Measurements from ENCODE around the gene FNDC7.
"Not testable (repeated sequence)": the region's sequence is repeated elsewhere in the genome, so short reads cannot be mapped to it uniquely, and the experiment has no call there.

FNDC7 gene

DNA sequence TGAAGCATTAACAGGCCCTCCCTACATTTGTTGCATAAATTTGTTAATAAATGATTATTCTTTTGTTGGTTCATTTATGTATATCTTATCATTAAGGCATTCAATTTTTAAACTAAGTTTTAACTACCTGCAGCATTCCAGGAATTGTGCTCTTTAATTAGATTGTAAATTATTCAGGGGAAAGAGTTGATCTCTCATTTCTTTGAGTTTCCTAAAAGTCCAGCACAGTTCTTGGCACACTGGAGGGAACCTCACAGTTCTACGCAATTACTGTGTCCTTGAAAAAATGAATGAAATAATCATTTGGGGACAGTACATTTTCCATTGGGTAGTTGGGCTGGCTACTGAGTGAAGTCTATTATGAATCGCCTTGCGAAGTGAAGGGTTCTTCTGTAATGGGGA lies 33.3 kb downstream of the FNDC7 start:
- no peak for DNase-seq

DNA sequence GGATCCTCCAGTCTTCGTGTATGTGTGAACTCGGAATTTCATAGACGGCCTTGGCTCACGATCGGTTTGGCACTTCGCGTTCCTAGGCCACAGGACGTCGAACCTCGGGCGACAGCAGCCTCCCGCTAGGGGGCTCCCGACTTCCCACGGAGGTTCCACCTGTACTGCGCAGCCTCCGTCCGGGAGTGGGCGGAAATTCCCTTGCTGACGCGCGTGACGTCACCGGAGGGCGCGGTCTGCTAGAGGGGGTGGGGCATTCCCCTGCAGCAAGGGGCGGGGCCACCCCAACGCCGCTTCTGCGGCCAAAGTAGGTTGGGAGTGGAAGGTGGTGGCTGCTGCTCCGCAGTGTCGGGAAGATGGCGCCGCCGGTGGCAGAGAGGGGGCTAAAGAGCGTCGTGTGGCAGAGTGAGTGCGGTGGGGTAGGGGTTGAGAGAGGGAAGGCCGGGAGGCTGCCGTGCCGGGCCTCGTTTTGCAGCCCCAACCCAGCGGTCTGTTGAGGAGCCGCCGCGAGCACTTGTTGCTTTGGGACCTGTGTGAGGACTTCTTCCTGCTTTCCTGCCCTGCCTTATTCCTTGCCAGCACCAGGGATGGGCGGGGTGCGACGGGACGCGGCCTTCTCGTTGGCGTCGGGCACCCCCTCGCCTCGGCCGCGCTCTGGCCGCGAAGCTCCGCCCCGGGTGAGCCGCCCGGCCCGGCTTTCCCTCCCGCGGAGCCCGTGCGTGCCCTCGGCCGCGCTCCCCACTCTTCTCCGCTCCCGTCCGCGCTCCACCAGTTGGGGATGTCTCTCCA lies 33.9 kb downstream of the FNDC7 start, which contains the start of gene STXBP3:
TSS of gene STXBP3 (plus strand) at position 293 of the 789 bp plus-strand sequence. CDS start at position 357, 64 bp downstream.
- DNase-seq: peak; percentile 98

DNA sequence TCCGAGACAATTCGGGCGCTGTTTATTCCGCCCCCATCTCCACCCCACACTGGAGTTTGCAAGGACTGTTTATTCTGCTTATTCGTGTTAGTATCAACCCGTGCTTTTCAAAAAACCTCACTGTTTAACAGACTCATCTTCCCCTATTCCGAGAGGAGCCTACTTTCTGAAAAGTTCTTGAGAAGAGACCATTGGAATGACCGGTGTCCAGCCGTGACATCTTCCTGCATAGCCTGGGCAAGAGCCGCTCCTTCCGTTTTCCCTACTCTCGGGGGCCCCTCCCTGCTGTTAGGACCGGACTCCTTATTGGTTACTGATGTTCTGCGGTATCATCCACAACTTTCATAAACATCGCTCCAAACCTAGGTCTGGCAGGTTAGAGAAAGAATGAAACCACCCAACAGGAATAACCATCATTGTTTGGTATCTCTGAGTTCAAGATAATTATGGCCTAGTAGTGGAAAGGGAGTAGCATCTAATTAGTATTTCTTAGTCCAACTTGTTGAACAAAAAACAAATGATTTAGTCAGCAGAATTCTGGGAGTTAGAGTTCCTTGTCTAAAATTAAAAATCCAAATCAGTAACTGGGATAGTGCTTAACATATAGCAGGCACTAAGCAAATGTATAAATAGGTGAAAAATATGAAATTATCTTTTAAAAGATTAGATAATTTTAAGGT lies 34.6 kb downstream of the FNDC7 start:
- peak; percentile 68 for DNase-seq

DNA sequence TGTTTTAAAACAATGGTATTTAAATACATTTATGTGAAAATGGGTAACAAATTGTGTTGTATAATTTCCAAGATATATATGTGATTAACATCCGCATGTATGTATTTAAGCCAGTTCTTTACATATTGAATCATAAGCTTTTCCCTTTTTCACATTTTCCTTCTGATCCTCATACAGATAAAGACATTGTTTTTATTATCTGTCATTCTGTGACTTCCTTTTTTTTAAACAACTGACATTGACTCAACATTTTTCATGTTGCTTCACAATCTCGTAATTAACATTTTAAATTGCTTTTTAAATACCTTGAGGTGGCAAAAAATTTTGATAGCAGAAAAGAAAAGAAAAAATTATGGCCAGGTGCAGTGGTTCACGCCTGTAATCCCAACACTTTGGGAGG lies 35.2 kb downstream of the FNDC7 start:
- no peak for DNase-seq

DNA sequence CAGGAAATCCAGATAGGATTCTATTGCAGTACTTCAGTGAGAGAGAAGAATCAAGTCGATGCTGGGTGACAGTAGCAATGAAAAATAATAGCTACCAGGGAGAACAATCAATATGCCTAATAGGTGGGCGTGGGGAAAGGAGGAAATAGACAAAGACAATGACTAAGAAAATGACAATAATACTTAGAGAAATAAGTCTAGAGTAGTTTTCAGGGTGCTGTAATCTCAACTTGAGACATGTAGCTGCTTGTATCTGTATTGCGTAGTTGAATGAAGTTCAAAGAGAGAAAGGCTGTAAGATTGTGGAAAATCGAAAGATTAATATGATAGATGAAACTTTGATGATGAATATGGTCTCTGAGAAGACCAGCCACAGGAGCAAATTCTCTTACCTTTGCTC lies 36.4 kb downstream of the FNDC7 start:
- no peak for DNase-seq

DNA sequence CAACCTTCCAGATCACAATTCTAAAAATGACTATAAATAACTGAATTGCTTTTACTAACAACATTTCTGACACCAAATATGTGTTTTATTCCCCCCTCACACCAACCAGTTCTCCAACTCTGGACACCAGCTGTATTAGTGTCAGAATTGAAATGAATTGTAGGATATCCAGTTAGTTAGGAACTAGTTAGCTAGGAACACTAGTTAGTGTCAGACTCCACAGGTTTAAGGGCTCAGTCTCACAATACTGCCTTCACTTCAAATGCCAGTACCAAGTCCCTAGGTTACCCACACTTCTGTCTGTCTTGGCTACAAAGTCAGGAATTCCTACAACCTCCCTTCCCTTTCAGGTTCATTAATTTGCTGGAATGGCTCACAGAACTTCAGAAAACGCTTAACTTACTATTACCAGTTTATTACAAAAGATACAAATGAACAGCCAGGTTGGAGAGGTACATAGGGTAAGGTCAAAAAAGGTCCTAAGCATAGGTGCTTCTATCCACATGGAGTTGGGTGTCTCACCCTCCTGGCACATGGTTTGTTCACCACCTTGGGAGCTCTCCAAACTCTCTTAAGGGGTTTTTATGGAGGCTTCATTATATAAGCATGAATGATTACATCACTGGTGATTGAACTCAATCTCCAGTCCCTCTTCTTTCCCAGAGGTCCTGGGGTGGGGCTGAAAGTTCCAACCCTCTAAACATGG lies 37.9 kb downstream of the FNDC7 start:
- no peak for DNase-seq

DNA sequence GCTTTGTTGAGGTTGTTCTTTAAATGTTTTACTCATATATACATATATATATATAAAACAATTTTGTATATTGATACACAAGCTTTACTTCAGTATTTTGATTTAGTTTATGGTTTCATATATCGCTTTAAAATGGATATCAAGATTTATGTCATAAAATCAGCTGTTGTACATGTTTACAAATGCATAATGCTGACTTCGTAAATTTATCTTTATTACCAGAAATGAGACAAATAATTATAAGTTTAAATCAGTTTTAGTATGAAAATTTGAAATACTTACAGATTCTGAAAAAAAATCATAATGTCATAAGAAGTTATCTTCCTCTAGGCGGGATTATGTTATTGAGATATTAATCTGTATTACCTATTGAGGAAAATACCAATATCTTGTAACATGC lies 40.7 kb downstream of the FNDC7 start:
- DNase-seq: no peak

DNA sequence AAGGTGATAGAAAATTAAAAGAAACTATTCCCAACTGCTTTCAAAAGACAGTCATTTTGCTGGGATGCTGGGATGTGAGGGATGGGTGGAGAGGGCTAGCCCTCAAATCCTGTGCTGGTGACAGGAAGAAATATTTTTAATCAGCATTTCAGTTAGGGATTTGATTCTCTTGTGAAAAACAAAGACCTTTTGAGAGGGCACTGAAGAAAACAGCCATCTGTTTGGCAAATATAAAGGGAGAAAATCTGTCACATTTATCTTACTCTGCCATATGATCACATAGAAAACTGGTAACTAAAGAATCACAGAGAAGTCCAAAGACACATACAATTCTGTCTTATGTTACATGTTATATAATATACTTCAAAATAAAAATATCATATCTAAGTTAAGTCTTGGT lies 46.1 kb downstream of the FNDC7 start:
- no peak for DNase-seq

DNA sequence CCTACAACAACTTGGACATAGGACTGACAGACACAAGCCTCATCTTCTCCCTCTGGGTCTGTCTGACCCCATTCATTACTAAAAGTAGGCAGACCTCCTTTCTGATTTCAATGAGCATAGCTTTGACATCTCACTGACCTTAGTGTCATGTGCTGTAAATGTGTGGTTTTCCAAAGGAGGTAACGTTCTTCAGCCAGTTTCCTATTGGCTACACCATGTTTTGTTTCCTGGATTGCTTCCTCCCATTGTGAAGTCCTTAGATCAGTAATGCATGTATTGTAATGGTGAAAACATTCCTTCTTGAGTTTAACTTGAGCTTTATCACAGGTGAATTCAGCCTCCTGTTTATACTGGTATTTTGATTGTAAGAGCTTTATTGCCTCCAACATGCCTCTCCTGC lies 54.4 kb downstream of the FNDC7 start:
- no peak for DNase-seq

DNA sequence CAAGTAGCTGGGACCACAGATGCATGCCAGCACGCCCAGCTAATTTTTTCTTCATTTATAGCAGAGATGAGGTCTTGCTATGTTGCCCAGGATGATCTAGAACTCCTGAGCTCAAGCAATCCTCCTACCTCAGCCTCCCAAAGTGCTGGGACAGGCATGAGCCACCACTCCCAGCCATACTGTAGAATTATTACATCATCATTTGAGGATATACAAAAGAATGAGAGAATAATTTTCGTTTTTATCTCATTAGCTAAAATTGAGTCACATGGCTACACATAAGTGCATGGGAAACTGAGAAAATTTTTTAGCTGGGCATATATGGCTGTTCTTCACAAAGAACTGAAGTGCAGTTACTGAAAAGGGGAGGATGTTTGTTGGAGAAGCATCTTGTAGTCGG lies 55.0 kb downstream of the FNDC7 start:
- DNase-seq: no peak

DNA sequence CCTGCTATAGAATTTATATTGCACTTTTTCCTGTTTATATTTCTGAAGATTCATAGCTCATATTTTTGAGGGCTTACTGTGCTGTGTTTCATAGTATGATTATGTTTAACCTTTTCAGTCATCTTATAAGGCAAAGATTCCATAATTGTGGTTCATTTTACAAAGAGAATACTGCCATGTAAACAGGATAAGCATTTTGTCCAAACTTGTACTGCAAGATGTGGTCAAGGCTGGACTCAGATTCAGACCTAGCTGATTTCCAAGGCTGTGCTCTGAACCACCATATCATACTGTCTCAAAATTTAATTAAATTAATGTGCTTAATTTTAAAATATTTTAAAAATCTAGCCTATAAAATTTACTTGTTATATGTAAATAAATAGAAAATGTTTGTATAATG lies 65.1 kb downstream of the FNDC7 start:
- DNase-seq: no peak

DNA sequence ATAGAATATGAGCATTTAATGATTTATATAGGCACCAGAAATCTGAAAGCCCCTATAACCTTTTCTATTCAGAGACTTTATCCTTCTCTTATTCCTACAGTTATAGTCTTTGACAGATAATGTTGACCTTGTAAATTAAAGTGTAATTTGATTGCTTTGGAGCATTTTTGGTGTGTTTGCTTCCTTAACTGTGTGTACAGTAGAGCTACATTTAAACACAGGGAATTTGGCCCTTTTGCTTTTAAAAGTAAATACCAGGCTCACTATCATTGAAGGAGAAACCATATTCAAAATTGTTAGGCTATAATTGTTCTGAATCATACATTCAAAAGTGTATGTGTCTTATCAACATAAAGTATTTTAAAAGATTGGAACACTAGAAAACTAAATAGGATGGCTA lies 66.7 kb downstream of the FNDC7 start:
- no peak for DNase-seq

DNA sequence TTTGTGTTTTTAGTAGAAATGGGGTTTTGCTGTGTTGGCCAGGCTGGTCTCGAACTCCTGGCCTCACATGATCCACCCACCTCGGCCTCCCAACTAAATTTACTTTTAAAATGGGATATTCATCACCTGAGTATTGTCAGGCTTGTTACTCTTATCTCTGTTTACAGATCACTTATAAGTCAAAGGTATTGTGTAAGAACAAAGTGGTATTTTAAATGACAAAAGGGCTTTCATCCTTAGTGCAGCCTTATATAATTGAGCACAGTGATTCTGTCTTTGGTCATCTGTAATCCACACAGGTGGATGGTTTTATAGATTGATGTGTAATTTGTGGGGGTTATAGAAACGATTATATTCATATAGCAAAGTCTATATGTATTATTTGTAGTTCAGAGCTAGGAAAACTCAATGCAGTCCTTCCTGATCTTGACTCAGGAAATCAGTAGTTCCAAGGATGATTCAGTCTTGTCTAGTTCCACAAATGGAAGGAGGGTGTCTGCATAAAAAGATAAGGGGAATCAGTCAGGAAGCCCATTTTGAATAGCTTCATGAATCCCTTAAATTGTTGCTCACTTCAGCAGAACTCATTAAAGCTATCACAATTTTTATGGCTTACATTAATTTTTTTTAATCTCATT lies 68.3 kb downstream of the FNDC7 start:
- DNase-seq: no peak

DNA sequence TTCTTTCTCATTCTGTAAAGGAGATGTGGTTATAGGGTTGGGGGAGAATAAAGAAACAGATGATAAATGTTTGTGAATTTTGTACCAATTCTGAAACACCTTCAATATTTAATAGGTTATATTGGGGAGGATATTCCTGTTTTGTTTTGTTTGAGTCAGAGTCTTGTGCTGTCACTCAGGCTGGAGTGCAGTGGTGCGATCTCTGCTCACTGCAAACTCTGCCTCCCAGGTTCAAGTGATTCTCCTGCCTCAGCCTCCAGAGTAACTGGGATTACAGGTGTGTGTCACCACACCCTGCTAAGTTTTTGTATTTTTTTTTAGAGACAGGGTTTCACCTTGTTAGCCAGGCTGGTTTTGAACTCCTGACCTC lies 68.9 kb downstream of the FNDC7 start:
- DNase-seq: not testable (repeated sequence)

DNA sequence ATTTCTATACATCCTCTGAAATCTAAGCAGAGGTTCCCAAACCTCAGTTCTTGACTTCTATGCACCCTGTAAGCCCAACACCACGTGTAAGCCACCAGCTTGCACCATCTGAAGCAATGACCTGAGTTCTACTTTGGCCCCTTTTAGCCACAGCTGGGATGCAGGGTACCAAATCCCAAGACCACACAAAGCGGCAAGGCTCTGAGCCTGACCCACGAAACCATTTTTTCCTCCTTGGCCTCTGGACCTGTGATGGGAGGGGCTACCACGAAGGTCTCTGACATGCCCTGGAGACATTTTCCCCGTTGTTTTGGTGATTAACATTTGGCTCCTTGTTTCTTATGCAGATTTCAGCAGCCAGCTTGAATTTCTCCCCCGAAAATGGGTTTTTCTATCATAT lies 72.6 kb downstream of the FNDC7 start:
- no peak for DNase-seq

DNA sequence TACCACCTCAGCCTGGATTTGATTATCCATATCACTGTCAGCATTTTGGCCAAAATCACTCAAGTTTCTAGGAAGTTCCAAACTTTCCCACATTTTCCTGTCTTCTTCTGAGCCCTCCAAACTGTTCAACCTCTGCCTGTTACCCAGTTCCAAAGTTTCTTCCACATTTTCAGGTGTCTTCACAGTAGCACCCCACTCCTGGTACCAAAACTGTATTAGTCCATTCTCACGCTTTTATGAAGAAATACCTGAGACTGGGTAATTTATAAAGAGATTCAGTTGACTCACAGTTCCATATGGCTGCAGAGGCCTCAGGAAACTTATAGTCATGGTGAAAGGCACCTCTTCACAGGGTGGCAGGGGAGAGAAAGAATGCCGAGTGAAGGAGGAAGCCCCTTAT lies 73.2 kb downstream of the FNDC7 start:
- DNase-seq: no peak

DNA sequence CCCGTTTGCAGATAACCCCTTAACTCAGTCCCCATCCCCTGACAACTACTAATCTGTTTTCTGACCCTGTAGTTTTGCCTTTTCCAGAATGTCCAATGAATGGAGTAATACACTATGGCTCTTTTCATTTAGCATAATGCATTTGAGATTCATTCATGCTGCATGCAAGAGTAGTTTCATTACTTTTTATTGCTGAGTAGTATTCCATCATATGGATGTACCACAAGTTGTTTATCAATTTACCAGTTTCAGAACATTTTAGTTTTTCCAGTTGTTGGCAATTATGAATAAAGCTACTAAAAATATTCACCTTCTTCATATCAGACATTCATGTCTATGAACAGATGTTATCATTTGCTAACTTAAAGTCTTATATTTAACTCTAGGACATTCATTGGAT lies 79.1 kb downstream of the FNDC7 start:
- no peak for DNase-seq
